WTC11 (cell line): ENCODE results near the gene MKLN1. TPM values are rescaled to one million over a fixed set of nuclear protein-coding genes. Genes with fewer than 3 reads are reported as not detected.
A peak's percentile ranks its signal among the peaks of the same experiment; 100 is the strongest.

Experiments used
- ATAC-seq: fragments of 200-7000 bp; cut with Tn5 transposase; 2 replicates; pipeline ENCODE4 v1.10.0; 2021; ENCODE audit warnings: mild to moderate bottlenecking, moderate library complexity
- CTCF ChIA-PET: fragments of 300-600 bp; sonication (Branson Sonifier 250); formaldehyde crosslinking; loops from one replicate; lab custom pipeline; 2021; ENCODE audit warnings: antibody characterized with exemption; lab: Charles Lee
- POLR2A ChIA-PET: fragments of 350-600 bp; sonication (Branson Sonifier 250); formaldehyde crosslinking; loops from one replicate; lab custom pipeline; 2021; ENCODE audit warnings: antibody characterized with exemption; lab: Charles Lee
- DNase-seq: peaks from one replicate; pipeline ENCODE4 v3.0.0; 2021; ENCODE audit warnings: low spot score
- H3K27ac Mint-ChIP-seq: 2 replicates; pipeline ENCODE4 v1.8.0; 2021; ENCODE audit warnings: mixed read lengths
- H3K27me3 Mint-ChIP-seq: 2 replicates; pipeline ENCODE4 v1.8.0; 2021; ENCODE audit warnings: low read depth, mild to moderate bottlenecking, moderate library complexity, mixed read lengths
- H3K36me3 Mint-ChIP-seq: 2 replicates; pipeline ENCODE4 v1.8.0; 2021; ENCODE audit warnings: mixed read lengths
- H3K4me1 Mint-ChIP-seq: 2 replicates; pipeline ENCODE4 v1.8.0; 2022; ENCODE audit warnings: mixed read lengths
- H3K4me3 Mint-ChIP-seq: 2 replicates; pipeline ENCODE4 v1.8.0; 2021; ENCODE audit warnings: mild to moderate bottlenecking, moderate library complexity, mixed read lengths
- H3K9me3 Mint-ChIP-seq: 2 replicates; pipeline ENCODE4 v1.8.0; 2021; ENCODE audit warnings: mixed read lengths
- AFF4 ChIP-seq: sonication (generic); formaldehyde crosslinking; IDR thresholded peaks from 2 replicates; pipeline ENCODE4 v1.8.1; 2023; ENCODE audit warnings: mild to moderate bottlenecking, missing genetic modification reagents, borderline replicate concordance
- AR ChIP-seq: fragments of 250-450 bp; sonication (Bioruptor Pico); IDR thresholded peaks from 2 replicates; pipeline ENCODE4 v1.9.0; 2021; ENCODE audit warnings: mild to moderate bottlenecking
- CREB1 ChIP-seq: sonication (generic); formaldehyde crosslinking; IDR thresholded peaks from 2 replicates; pipeline ENCODE4 v1.8.0; 2023; ENCODE audit warnings: mild to moderate bottlenecking, missing genetic modification reagents
- E2F5 ChIP-seq: sonication (generic); formaldehyde crosslinking; IDR thresholded peaks from 2 replicates; pipeline ENCODE4 v1.8.1; 2022; ENCODE audit warnings: mild to moderate bottlenecking, moderate library complexity, missing genetic modification reagents
- EMX1 ChIP-seq: fragments of 250-450 bp; sonication (Bioruptor Pico); IDR thresholded peaks from 2 replicates; pipeline ENCODE4 v1.8.0; 2021; ENCODE audit warnings: mild to moderate bottlenecking
- FOXK1 ChIP-seq: sonication (generic); formaldehyde crosslinking; IDR thresholded peaks from 2 replicates; pipeline ENCODE4 v1.8.0; 2022; ENCODE audit warnings: mild to moderate bottlenecking, moderate library complexity, missing genetic modification reagents
- GABPB1 ChIP-seq: sonication (generic); formaldehyde crosslinking; IDR thresholded peaks from 2 replicates; pipeline ENCODE4 v1.8.1; 2023; ENCODE audit warnings: mild to moderate bottlenecking, missing genetic modification reagents
- GRHL2 ChIP-seq: fragments of 250-450 bp; sonication (Bioruptor Pico); IDR thresholded peaks from 2 replicates; pipeline ENCODE4 v1.8.0; 2022; ENCODE audit warnings: mild to moderate bottlenecking, moderate library complexity; ENCODE audit not compliant: insufficient replicate concordance, severe bottlenecking
- KAT7 ChIP-seq: sonication (generic); formaldehyde crosslinking; IDR thresholded peaks from 2 replicates; pipeline ENCODE4 v1.8.1; 2023; ENCODE audit warnings: missing genetic modification reagents, mild to moderate bottlenecking, borderline replicate concordance
- NR1H2 ChIP-seq: sonication (generic); formaldehyde crosslinking; IDR thresholded peaks from 2 replicates; pipeline ENCODE4 v1.9.0; 2021; ENCODE audit warnings: mild to moderate bottlenecking, moderate library complexity, missing genetic modification reagents
- TCF7 ChIP-seq: sonication (generic); formaldehyde crosslinking; IDR thresholded peaks from 2 replicates; pipeline ENCODE4 v1.8.0; 2022; ENCODE audit warnings: mild to moderate bottlenecking, low read depth, missing genetic modification reagents, moderate library complexity
- TEAD4 ChIP-seq: sonication (generic); formaldehyde crosslinking; IDR thresholded peaks from 2 replicates; pipeline ENCODE4 v1.8.0; 2022; ENCODE audit warnings: mild to moderate bottlenecking, missing genetic modification reagents
- ZBTB21 ChIP-seq: sonication (generic); formaldehyde crosslinking; IDR thresholded peaks from 2 replicates; pipeline ENCODE4 v1.8.1; 2023; ENCODE audit warnings: mild to moderate bottlenecking, missing genetic modification reagents, borderline replicate concordance
- ZMAT4 ChIP-seq: fragments of 250-450 bp; sonication (Bioruptor Pico); IDR thresholded peaks from 2 replicates; pipeline ENCODE4 v1.9.0; 2021; ENCODE audit warnings: mild to moderate bottlenecking
- ZNF396 ChIP-seq: fragments of 250-450 bp; sonication (Bioruptor Pico); IDR thresholded peaks from 2 replicates; pipeline ENCODE4 v1.8.0; 2021; ENCODE audit warnings: mild to moderate bottlenecking, moderate library complexity, borderline replicate concordance
- ZNF423 ChIP-seq: fragments of 250-450 bp; sonication (Bioruptor Pico); IDR thresholded peaks from 2 replicates; pipeline ENCODE4 v2.1.2; 2022; ENCODE audit warnings: mild to moderate bottlenecking, moderate library complexity
- total RNA-seq: library from RNA; stranded (reverse); gene quantifications from 3 replicates; pipeline ENCODE4 v1.2.3, GENCODE V29; 2021
- TF ChIP-seq, protein P1 (sequence below): sonication (generic); formaldehyde crosslinking; IDR thresholded peaks from 2 replicates; pipeline ENCODE4 v1.8.1; 2022; ENCODE audit warnings: mild to moderate bottlenecking, missing genetic modification reagents, moderate library complexity, borderline replicate concordance

MKLN1 gene
- total RNA-seq, 1 experiment from 2014 or later = 37.6 TPM

DNA sequence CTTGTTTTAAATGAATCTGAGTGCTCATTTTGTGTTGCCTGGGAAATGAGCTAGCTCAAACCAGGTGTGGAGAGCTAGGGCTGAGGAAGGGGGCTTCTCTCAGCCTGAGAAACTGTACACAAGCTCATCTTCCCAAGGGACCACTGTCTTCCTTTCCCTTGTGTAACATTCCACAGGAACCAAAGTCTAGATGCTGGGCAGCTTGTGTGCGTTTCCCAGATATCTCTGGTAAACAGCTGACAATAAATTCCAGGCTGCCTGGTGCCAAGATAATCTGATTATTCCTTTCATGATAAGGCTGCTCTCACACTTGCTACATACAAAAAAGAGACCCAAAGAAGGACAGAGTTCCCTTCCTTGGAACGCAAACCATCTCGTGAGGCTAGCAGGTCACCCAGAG lies 33.1 kb upstream of the MKLN1 start:
- Mint-ChIP-seq H3K36me3 (no peaks in the 10 kb centered on the region), H3K4me1 (peaks cover 4% of the 10 kb centered on the region), H3K4me3 (no peak overlapping the region)
- ChIA-PET CTCF (interaction anchor here (0.6 kb wide), 1 partner anchor 8 kb away, joined by 3 read pairs; no protein-coding TSS in a partner anchor), POLR2A (no interaction called here)
- no peak for TF ChIP-seq FOXK1
- no peak for TF ChIP-seq NR1H2
- TF ChIP-seq, all 79 proteins: peak for 0
- ATAC-seq = no peak
- no peaks in the 10 kb centered on the region for H3K27me3 Mint-ChIP-seq
- no peak overlapping the region for H3K27ac Mint-ChIP-seq
- no peaks in the 10 kb centered on the region for H3K9me3 Mint-ChIP-seq
- DNase-seq = no peak

- no peaks in the 10 kb centered on the region for H3K9me3 Mint-ChIP-seq
- no peaks in the 10 kb centered on the region for H3K36me3 Mint-ChIP-seq
- H3K4me3 Mint-ChIP-seq = no peak overlapping the region
- POLR2A ChIA-PET = no interaction called here
- no peak for TF ChIP-seq ZBTB21
- TF ChIP-seq KAT7 (CRISPR knock-in tag) = no peak
- TF ChIP-seq TEAD4 = no peak
- no peak for TF ChIP-seq E2F5
- no peak for TF ChIP-seq AR (CRISPR knock-in tag)
- no peak for TF ChIP-seq CREB1 (CRISPR knock-in tag)
- no peak for TF ChIP-seq ZNF423
- no peak for TF ChIP-seq AFF4 (CRISPR knock-in tag)
- TF ChIP-seq GABPB1 = no peak
- no peak for TF ChIP-seq FOXK1
- no peak for TF ChIP-seq GRHL2 (CRISPR knock-in tag)
- TF ChIP-seq, protein P1, sequence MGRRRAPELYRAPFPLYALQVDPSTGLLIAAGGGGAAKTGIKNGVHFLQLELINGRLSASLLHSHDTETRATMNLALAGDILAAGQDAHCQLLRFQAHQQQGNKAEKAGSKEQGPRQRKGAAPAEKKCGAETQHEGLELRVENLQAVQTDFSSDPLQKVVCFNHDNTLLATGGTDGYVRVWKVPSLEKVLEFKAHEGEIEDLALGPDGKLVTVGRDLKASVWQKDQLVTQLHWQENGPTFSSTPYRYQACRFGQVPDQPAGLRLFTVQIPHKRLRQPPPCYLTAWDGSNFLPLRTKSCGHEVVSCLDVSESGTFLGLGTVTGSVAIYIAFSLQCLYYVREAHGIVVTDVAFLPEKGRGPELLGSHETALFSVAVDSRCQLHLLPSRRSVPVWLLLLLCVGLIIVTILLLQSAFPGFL (CRISPR knock-in tag) = no peak
- H3K27ac Mint-ChIP-seq = peak overlapping the region; percentile 20; the same call in 1 of the 2 replicates
- ATAC-seq (no peak), DNase-seq (no peak)
- CTCF ChIA-PET = interaction anchor here (1.4 kb wide), 1 partner anchor 402 kb away, joined by 4 read pairs; no protein-coding TSS in a partner anchor
- H3K4me1 Mint-ChIP-seq = peaks cover 36% of the 10 kb centered on the region
- H3K27me3 Mint-ChIP-seq = no peaks in the 10 kb centered on the region
Observed at GRCh38 chr7:131298608-131298992, 29.1 kb upstream of the MKLN1 start.

GRCh38 chr7:131299074-131299473 lies 28.6 kb upstream of the MKLN1 start:
- CTCF ChIA-PET = interaction anchor here (1.4 kb wide), 1 partner anchor 402 kb away, joined by 4 read pairs; no protein-coding TSS in a partner anchor
- no peak overlapping the region for H3K4me3 Mint-ChIP-seq
- no peak for ATAC-seq
- TF ChIP-seq ZNF423 = no peak
- no peak for TF ChIP-seq AFF4 (CRISPR knock-in tag)
- no peak for TF ChIP-seq TCF7 (CRISPR knock-in tag)
- TF ChIP-seq GABPB1 = no peak
- no peak for TF ChIP-seq EMX1
- no peak for TF ChIP-seq ZMAT4 (CRISPR knock-in tag)
- TF ChIP-seq CREB1 (CRISPR knock-in tag) = no peak
- no peak for TF ChIP-seq ZNF396

More at GRCh38 chr7:131299074-131299473, 28.6 kb upstream of the MKLN1 start:
- Mint-ChIP-seq H3K4me1 (peaks cover 36% of the 10 kb centered on the region), H3K27me3 (no peaks in the 10 kb centered on the region), H3K36me3 (no peaks in the 10 kb centered on the region), H3K27ac (no peak overlapping the region), H3K9me3 (no peaks in the 10 kb centered on the region)
- DNase-seq = no peak
- POLR2A ChIA-PET = no interaction called here
